GM21717 (cell line): ENCODE measurements around the gene AAK1.

Experiments used
- ATAC-seq: cut with Tn5 transposase; IDR thresholded peaks from one replicate; pipeline ENCODE4 v1.9.1; 2021; ENCODE audit warnings: mild to moderate bottlenecking, moderate library complexity; ENCODE audit not compliant: unreplicated experiment

Gene AAK1

GRCh38 chr2:69546646-69547045 is 96.9 kb downstream of the AAK1 start:
- no peak for ATAC-seq

DNA sequence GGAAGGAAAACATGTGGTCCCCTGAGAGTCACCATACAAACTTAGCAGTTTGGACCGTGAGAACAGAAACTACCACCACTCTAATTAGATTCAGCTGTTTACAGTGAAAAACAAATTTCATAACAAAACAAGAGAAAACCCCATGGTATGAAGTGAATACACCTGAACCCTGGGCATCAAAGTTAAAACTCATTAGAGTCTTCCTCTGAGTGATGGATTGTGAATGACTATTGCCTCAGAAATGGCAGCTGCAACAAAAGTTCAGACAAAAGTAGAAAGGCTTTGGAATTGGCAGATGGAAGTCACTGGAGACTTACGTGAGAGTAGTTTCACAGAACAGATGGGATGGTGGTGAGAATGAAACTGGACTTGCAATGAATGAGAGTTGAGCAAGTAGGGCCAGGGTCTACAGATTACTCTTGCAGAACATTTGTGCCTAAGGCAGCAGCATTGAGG is 98.0 kb downstream of the AAK1 start:
- no peak for ATAC-seq

- ATAC-seq = no peak
Measured at GRCh38 chr2:69544951-69545350, 98.6 kb downstream of the AAK1 start.

DNA sequence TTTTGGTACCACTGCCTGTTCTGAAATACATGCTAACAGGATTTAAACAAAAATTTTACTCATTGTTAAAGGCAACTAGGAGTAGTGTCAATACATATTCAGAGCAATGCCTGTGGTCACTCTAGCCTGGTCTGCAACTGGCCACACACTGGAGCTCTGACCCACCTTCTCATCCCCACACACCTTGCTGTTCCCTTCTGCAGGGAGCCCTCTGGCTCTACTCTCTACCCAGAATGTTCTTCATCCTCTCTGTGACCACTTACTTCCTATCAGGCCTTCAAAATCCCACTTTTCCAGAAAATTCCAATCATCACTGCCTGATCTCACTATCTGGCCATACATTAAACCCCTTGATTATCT is 104.0 kb downstream of the AAK1 start:
- ATAC-seq = no peak

GRCh38 chr2:69538872-69539548 is 104.5 kb downstream of the AAK1 start:
- ATAC-seq = no peak

DNA sequence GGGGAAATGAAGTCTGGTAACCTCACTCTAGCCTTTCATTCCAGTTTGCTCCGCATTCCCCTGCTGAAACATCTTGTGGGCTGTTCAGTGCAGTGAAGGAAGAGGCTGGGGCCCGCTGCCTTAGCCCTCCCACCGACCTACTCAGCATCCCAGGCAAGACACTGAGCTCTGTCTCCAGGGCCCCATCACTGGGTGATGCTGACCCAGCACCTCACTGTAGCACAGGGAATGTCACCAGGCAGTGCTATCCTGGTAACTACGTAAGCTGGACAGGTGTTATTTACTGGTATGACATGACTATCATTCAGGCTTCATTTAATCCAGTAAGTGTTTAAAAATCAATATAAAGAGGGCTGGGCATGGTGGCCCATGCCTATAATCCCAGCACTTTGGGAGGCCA is 105.3 kb downstream of the AAK1 start:
- ATAC-seq = no peak

DNA sequence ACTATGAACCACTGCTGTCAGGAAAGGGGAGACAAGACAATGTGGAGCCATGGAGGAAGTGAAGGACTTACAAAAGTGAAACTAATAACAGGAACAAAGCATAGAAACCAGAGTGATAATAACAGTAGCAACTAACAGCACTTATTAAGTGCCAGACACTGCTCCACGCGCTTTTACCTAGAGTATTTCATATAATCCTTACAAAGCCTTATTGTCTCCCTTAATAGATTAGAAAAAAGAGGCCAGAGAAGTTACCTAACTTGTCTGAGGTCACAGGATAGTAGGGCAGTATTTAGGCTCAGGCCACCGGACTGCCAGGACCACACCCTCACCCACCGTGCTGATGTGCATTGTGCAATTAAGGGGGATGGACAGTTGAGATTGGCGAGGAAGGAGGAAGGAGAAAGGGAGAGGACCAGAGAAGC is 107.7 kb downstream of the AAK1 start:
- ATAC-seq = peak; percentile 68

GRCh38 chr2:69531186-69531585 is 112.4 kb downstream of the AAK1 start:
- ATAC-seq = no peak

DNA sequence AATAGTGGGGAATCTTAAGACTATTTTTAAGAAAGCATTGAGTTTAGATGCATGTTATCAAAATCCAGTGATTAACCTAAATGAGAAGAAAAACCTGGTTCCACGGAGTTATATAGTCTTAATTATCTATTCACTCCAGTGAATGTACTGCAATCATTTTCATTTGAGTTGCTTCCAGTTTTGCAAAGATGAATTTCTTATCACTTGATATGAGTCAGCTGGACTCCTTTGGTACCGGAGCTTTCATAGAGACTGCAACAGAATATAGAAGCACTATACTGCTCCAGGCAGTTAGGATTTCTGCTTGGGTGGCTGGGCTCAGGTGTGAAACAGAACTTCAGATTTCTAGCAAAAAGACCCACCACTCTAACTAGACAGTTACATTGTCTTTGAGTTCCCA is 114.1 kb downstream of the AAK1 start:
- no peak for ATAC-seq

DNA sequence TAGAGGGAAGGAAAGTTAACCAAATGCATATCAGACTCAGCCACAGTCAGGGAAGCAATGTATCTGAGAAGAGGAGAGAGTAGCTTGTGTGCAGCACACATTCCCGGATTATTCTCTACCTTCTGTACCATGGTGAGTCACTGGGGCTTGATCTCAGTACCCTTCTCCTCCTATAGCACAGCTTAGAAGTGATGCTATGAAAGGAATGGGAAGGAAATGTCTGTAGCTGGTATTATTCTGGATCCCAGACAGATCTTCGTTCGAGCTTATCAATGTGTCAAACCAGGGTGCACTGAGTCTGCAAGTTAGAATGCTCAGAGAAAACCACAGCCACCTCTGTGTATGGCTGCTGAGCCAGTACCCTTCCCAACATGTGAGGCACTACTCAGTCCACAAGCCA is 118.3 kb downstream of the AAK1 start:
- ATAC-seq = no peak

GRCh38 chr2:69524799-69525198 is 118.7 kb downstream of the AAK1 start:
- no peak for ATAC-seq

GRCh38 chr2:69521747-69522146 is 121.8 kb downstream of the AAK1 start:
- no peak for ATAC-seq

DNA sequence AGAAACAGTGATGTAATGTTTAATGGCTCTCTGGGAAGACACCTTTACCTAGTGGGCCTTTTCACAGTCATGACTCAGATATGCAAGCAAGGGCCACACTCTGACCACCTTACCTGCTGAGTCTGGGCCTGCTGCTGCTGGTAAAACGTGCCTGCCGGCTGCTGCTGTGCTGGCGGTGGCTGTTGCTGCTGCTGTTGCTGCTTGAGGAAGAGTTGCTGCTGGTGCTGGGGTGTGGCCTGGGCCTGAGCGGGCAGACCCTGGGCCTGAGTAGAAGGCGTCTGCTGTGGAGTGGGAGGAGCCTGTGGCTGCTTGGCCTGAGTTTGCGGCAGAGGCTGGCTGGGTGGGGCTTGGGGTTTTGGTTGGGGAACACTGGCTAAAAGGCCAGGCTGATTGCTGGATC is 124.7 kb downstream of the AAK1 start:
- ATAC-seq = no peak

GRCh38 chr2:69517410-69517809 is 126.1 kb downstream of the AAK1 start:
- ATAC-seq = no peak

DNA sequence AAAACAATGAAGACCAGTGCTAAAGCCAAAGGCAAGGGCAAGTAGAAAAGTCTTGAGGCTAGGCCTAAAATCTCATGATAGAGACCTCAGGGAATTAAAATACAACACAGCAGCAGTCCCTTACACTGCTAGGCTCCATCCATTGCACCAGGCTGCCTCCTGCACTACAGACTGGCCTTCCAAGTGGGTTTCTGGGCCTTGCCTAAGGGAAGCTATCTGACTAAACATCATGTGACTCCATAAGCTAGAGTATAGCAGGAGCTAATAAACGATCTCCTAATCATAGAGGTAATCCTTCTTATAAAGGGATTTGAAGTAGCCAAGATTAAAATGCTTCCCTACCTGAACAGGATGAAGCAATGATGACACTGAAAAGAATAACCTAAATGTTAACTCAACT is 128.7 kb downstream of the AAK1 start:
- no peak for ATAC-seq

GRCh38 chr2:69514406-69514805 is 129.1 kb downstream of the AAK1 start:
- ATAC-seq = no peak

DNA sequence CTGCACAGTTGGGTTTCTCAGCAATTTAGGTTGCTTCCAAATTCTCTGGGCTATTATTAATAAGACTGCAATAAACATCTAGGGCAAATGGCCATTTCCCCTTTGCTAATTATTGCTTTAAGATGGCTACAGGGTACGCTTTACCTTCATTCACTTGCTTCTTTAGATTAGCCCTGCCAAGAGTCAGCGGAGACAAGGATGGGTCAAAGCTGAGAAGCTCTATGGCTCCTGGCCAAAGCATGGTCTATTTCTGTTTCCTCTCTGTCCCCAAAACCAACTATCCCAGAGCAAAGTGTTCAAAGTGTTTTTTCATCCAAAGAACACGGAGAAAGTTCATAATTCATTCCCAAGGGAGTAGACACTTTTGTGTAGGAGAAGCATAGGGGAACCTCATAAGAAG is 131.1 kb downstream of the AAK1 start:
- no peak for ATAC-seq

DNA sequence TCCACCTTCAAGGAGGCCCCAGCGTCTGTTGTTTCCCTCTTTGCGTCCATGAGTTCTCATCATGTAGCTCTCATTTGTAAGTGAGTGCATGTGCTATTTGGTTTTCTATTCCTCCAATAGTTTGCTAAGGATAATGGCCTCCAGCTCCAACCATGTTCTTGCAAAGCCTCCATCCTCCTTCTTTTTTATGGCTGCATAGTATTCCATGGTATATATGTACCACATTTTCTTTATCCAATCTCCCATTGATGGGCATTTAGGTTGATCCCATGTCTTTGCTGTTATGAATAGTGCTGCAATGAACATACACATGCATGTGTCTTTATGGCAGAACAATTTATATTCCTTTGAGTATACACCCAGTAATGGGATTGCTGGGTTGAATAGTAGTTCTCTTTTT is 133.3 kb downstream of the AAK1 start:
- ATAC-seq = no peak

DNA sequence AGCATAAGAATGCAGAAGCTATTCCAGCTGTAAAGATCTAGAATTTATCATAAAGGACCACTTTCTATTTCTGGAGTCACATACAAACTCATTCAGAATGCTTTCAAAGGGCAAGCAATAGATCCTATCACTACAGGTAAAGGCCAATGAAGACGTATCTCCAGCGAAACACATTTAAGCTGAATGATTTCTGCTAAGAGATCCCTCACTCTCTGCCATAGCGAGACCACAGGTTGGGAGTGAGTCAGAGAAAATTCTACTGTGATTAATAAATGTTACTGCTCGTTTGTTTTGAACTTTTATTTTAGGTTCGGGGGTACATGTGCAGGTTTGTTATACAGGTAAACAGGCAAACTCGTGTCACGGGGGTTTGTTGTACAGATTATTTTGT is 133.8 kb downstream of the AAK1 start:
- no peak for ATAC-seq

DNA sequence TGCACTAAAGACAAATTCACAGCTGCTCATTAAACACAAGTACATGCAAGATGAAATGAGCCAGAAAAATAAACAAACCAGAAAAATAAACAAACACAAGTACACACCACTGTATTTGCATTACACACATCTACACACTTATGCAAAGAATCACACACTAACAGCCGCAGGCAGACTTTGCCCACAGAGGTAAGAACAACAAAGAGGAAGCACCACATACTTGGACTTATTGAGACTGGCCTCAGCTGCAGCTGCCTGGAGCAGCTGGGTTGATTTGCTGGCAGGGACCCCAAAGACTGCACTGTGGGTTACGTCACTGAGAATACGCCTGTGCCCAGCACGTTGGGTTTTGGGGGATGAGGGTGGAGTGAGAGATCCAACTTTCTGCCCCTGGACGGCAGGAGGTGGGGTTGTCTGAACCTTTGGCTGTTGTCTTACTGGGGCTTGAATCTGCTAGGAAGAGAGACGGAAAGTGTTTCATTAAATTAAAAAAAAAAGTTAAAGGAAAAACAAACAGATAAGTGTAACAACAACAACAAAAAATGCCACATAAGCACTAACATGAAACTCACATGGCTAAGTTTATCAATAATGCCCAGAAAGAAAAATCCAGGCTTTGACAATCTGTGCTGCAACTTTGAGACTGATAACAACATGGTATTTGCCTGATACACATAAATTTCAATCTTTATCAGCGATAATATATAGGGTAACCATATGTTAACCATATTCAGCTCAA is 134.4 kb downstream of the AAK1 start:
- no peak for ATAC-seq

DNA sequence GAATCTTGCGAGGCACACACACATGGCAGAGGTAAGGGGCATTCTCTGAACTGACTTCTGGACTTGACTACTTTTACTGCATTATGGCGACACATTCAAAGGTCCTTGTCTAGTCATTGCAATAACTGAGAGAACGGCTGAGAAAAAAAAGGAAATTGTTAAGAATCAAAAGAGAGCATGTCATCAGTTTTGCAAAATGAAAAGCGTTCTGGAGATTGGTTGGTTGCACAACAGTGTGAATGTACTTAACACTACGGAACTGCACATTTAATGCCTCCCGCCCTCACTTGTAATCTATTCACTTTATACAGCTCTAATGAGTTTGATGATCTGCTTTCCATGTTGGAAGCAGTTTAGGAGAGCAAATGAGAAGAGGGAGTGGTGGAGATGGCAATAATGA is 137.8 kb downstream of the AAK1 start:
- ATAC-seq = no peak

DNA sequence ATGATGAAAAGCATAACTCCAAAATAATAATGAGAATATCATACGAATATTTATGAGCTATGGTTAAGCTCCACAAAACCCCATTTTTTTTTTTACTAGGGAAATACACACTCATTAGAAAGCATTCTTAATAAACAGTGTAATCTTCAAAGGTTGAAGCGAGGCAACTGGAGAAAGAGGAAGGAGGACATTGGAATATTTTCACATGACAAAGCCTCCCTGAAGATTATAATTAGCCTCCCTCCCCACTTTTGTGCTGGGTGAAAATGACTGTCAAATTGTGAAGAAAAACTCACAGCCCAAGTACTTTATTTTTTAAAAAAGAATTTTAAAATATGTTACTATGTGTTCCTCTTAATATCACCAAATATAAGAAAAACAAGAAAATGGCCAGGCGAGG is 142.2 kb downstream of the AAK1 start:
- ATAC-seq = no peak

- no peak for ATAC-seq
Measured at GRCh38 chr2:69499966-69500365, 143.6 kb downstream of the AAK1 start.
